ENCODE results near the gene GATA5. TPM values are rescaled to one million over a fixed set of nuclear protein-coding genes. Genes with fewer than 3 reads are reported as not detected.

The GATA5 gene
- total RNA-seq, 1 experiment from 2014 or later = 0.18 TPM

DNA sequence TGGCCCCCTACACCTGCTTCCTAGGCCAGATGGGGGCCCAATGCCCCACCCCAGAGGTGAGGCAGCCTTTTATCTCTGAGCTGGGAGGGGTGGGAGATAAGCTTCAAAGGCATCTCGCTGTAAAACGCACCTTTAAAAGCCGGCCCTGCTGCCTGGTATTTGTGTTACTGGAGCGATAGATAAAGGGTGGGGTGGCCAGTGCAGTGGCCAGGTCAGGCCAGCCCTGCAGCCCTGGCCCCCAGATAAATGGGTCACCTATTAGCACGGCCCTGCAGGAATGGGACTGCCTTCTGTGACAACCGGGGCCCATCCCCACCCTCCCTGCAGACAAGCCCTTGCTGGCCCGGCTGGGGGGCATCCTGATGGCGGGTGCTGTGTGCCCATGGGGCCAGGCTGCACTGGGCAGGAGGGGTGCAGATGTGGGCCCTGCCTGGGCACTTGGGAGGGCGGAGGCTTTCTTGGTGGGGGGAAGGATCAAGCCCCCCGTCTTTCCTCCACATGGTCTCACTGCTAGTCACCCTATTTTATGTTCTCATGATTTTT, 45.4 kb downstream of the GATA5 start:
- Histone ChIP-seq H3K9me3 (ENCODE audit: low read length) (no peaks in the 10 kb centered on the region), H3K27ac (ENCODE audit: low read length) (no peak overlapping the region), H3F3A (ENCODE audit: low read length, unreplicated experiment) (no peaks in the 10 kb centered on the region), H2AFZ (ENCODE audit: low read length) (no peak overlapping the region), H3K9ac (ENCODE audit: low read length) (no peak overlapping the region), H3K9me2 (replicated peaks; ENCODE audit: low read length) (no peaks in the 10 kb centered on the region), H3K27me3 (ENCODE audit: low read length) (peaks cover 7% of the 10 kb centered on the region; the same call in 1 of the 2 replicates), H3K4me1 (ENCODE audit: insufficient read depth, low read length) (peaks cover 24% of the 10 kb centered on the region), H4K20me1 (ENCODE audit: low read length) (no peaks in the 10 kb centered on the region), H3K4me2 (ENCODE audit: low read length) (no peak overlapping the region), H3K4me3 (ENCODE audit: low read length) (no peak overlapping the region), H3K79me2 (ENCODE audit: low read length) (0 out of 2 replicates have a peak, but pooled peaks cover 5% of the 10 kb centered on the region), H3K36me3 (ENCODE audit: low read depth, low read length) (no peaks in the 10 kb centered on the region)
- TF ChIP-seq, protein P1, sequence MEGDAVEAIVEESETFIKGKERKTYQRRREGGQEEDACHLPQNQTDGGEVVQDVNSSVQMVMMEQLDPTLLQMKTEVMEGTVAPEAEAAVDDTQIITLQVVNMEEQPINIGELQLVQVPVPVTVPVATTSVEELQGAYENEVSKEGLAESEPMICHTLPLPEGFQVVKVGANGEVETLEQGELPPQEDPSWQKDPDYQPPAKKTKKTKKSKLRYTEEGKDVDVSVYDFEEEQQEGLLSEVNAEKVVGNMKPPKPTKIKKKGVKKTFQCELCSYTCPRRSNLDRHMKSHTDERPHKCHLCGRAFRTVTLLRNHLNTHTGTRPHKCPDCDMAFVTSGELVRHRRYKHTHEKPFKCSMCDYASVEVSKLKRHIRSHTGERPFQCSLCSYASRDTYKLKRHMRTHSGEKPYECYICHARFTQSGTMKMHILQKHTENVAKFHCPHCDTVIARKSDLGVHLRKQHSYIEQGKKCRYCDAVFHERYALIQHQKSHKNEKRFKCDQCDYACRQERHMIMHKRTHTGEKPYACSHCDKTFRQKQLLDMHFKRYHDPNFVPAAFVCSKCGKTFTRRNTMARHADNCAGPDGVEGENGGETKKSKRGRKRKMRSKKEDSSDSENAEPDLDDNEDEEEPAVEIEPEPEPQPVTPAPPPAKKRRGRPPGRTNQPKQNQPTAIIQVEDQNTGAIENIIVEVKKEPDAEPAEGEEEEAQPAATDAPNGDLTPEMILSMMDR (conservative IDR thresholded peaks at IDR 0.05; ENCODE audit: low read depth, low read length) = no peak
- TF ChIP-seq EZH2 (IDR thresholded peaks at IDR 0.05; ENCODE audit: low read length, unreplicated experiment) (no peak), EZH2phosphoT487 (IDR thresholded peaks at IDR 0.05; ENCODE audit: borderline replicate concordance, low read length) (no peak)
- DNase-seq (no peak), ATAC-seq (no peak)
- ChIA-PET POLR2A (ENCODE audit: unreplicated experiment) (no interaction called here), CTCF (no interaction called here)
- intact Hi-C loops (cut with micrococcal nuclease) = no loop called here
- BruUV-seq (replicated peaks) = no TSS peak

DNA sequence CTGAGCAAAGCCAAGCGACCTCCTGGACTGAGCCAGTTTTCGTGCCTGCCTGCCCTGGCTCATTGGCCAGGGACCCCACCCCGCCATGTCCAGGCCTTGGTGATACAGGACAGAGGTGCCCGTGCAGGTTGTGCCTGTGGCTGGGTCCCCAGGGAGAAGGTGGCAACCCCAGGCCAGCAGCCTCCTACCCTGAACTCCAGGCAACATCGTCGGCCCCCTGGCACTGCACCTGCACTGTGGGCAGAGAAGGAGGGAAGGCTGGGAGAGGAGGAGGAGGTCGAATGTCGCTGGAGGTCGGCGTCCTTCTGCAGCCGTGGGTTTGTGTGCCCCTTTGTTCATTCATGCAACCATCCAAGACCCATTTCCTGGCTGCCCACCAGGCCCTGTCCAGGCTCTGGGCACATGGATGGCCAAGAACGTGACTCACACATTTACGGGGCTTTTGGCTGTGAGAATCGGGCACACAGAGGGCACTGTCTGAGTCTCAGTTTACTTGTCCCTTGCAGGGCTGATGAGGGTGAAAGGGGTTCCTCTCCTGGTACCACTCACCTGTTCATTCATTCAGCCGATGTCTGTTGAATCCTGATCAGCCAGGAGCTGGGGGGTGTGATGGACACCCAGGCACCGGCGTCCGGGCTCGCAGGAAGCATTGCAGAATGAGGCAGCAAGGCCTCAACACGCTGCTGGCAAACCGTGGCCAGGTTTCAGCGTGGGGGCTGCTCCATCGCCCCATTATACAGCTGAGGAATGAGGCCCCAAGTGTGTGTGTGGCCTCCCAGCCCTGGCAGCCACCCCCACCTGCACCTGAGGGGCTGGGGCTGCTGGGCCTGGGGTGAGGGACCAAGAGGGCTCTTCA, 46.1 kb downstream of the GATA5 start:
- H2AFZ ChIP-seq (ENCODE audit: low read length) = no peak overlapping the region
- H3K9ac ChIP-seq (ENCODE audit: low read length) = no peak overlapping the region
- no peaks in the 10 kb centered on the region for H3F3A ChIP-seq (ENCODE audit: low read length, unreplicated experiment)
- ChIA-PET CTCF (no interaction called here), POLR2A (ENCODE audit: unreplicated experiment) (no interaction called here)
- no peaks in the 10 kb centered on the region for H3K36me3 ChIP-seq (ENCODE audit: low read depth, low read length)
- no peak overlapping the region for H3K4me3 ChIP-seq (ENCODE audit: low read length)
- peaks cover 4% of the 10 kb centered on the region; the same call in 1 of the 2 replicates for H3K27me3 ChIP-seq (ENCODE audit: low read length)
- H3K4me2 ChIP-seq (ENCODE audit: low read length) = no peak overlapping the region
- intact Hi-C loops (cut with micrococcal nuclease) = no loop called here
- no peaks in the 10 kb centered on the region for H3K9me3 ChIP-seq (ENCODE audit: low read length)
- DNase-seq (peak; percentile 24), ATAC-seq (no peak)
- H3K79me2 ChIP-seq (ENCODE audit: low read length) = 0 out of 2 replicates have a peak, but pooled peaks cover 5% of the 10 kb centered on the region
- peaks cover 25% of the 10 kb centered on the region for H3K4me1 ChIP-seq (ENCODE audit: insufficient read depth, low read length)
- H4K20me1 ChIP-seq (ENCODE audit: low read length) = no peaks in the 10 kb centered on the region
- BruUV-seq (replicated peaks) = no TSS peak
- no peaks in the 10 kb centered on the region for H3K9me2 ChIP-seq (replicated peaks; ENCODE audit: low read length)
- TF ChIP-seq, protein P1 (conservative IDR thresholded peaks at IDR 0.05; ENCODE audit: low read depth, low read length) = no peak
- no peak for TF ChIP-seq EZH2phosphoT487 (IDR thresholded peaks at IDR 0.05; ENCODE audit: borderline replicate concordance, low read length)
- TF ChIP-seq EZH2 (IDR thresholded peaks at IDR 0.05; ENCODE audit: low read length, unreplicated experiment) = no peak
- H3K27ac ChIP-seq (ENCODE audit: low read length) = no peak overlapping the region
